ENCODE measurements around the gene CPVL. TPM values are rescaled to one million over a fixed set of nuclear protein-coding genes. Genes with fewer than 3 reads are reported as not detected.

Gene CPVL
- total RNA-seq, 1 donor from 2014 or later, result 22.1 TPM

DNA sequence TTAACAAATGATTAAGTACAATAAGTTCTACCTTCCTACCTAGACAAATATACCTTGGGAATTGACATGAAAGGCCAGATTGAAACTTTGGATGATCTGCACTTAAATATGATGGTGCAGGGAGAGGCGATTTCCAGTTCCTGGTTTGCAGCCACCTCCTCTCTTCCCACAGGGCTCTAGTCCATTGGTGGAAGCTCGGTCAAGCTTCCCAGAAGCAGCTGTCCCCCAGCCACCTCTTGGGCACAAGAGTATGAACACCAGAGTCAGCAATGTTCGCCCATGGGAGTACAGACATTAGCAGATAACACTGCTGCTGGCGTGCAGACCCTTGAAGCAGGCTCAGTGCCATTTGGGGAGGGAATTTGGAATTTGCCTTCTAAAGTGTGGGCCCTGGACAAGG is 1.5 kb upstream of the CPVL start:
- DNase-seq (ENCODE audit: low spot score, unreplicated experiment), result no peak
- Mint-ChIP-seq H3K4me1 (ENCODE audit: low read depth) (peaks cover 20% of the 10 kb centered on the region), H3K27ac (no peak overlapping the region), H3K9me3 (ENCODE audit: low read depth) (peaks cover 3% of the 10 kb centered on the region), H3K36me3 (ENCODE audit: insufficient read depth) (no peaks in the 10 kb centered on the region), H3K4me3 (ENCODE audit: low read depth) (no peak overlapping the region), H3K27me3 (peaks cover 25% of the 10 kb centered on the region)
- TF ChIP-seq, protein P1, sequence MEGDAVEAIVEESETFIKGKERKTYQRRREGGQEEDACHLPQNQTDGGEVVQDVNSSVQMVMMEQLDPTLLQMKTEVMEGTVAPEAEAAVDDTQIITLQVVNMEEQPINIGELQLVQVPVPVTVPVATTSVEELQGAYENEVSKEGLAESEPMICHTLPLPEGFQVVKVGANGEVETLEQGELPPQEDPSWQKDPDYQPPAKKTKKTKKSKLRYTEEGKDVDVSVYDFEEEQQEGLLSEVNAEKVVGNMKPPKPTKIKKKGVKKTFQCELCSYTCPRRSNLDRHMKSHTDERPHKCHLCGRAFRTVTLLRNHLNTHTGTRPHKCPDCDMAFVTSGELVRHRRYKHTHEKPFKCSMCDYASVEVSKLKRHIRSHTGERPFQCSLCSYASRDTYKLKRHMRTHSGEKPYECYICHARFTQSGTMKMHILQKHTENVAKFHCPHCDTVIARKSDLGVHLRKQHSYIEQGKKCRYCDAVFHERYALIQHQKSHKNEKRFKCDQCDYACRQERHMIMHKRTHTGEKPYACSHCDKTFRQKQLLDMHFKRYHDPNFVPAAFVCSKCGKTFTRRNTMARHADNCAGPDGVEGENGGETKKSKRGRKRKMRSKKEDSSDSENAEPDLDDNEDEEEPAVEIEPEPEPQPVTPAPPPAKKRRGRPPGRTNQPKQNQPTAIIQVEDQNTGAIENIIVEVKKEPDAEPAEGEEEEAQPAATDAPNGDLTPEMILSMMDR (IDR thresholded peaks at IDR 0.05; ENCODE audit: unreplicated experiment), result no peak

GRCh38 chr7:29146888-29147609 is 712 bp upstream of the CPVL start:
- DNase-seq (ENCODE audit: low spot score, unreplicated experiment), result no peak

GRCh38 chr7:29145553-29146056 is 732 bp downstream of the CPVL start:
- Mint-ChIP-seq H3K4me1 (ENCODE audit: low read depth) (peaks cover 32% of the 10 kb centered on the region), H3K4me3 (ENCODE audit: low read depth) (peak overlapping the region; percentile 88), H3K27me3 (peaks cover 25% of the 10 kb centered on the region), H3K27ac (peak overlapping the region; percentile 28), H3K9me3 (ENCODE audit: low read depth) (peaks cover 3% of the 10 kb centered on the region), H3K36me3 (ENCODE audit: insufficient read depth) (no peaks in the 10 kb centered on the region)
- DNase-seq (ENCODE audit: low spot score, unreplicated experiment), result no peak
- TF ChIP-seq, protein P1 (IDR thresholded peaks at IDR 0.05; ENCODE audit: unreplicated experiment), result no peak

More at GRCh38 chr7:29146888-29147609, 712 bp upstream of the CPVL start:
- Mint-ChIP-seq H3K4me3 (ENCODE audit: low read depth) (peak overlapping the region; percentile 88), H3K27me3 (peaks cover 25% of the 10 kb centered on the region), H3K9me3 (ENCODE audit: low read depth) (peaks cover 3% of the 10 kb centered on the region), H3K36me3 (ENCODE audit: insufficient read depth) (no peaks in the 10 kb centered on the region), H3K4me1 (ENCODE audit: low read depth) (peaks cover 25% of the 10 kb centered on the region), H3K27ac (peak overlapping the region; percentile 19)
- TF ChIP-seq, protein P1 (IDR thresholded peaks at IDR 0.05; ENCODE audit: unreplicated experiment), result peak; percentile 25

GRCh38 chr7:29143751-29144150 is 2.6 kb downstream of the CPVL start:
- Mint-ChIP-seq H3K27ac (no peak overlapping the region), H3K9me3 (ENCODE audit: low read depth) (peaks cover 3% of the 10 kb centered on the region), H3K4me1 (ENCODE audit: low read depth) (peaks cover 30% of the 10 kb centered on the region), H3K4me3 (ENCODE audit: low read depth) (no peak overlapping the region), H3K36me3 (ENCODE audit: insufficient read depth) (no peaks in the 10 kb centered on the region), H3K27me3 (peaks cover 25% of the 10 kb centered on the region)
- no peak for DNase-seq (ENCODE audit: low spot score, unreplicated experiment)
- TF ChIP-seq, protein P1 (IDR thresholded peaks at IDR 0.05; ENCODE audit: unreplicated experiment), result no peak

GRCh38 chr7:29142021-29142727 is 4.2 kb downstream of the CPVL start:
- no peak for DNase-seq (ENCODE audit: low spot score, unreplicated experiment)
- Mint-ChIP-seq H3K27ac (no peak overlapping the region), H3K9me3 (ENCODE audit: low read depth) (peaks cover 3% of the 10 kb centered on the region), H3K4me3 (ENCODE audit: low read depth) (no peak overlapping the region), H3K36me3 (ENCODE audit: insufficient read depth) (no peaks in the 10 kb centered on the region), H3K27me3 (peaks cover 22% of the 10 kb centered on the region), H3K4me1 (ENCODE audit: low read depth) (peaks cover 30% of the 10 kb centered on the region)
- TF ChIP-seq, protein P1 (IDR thresholded peaks at IDR 0.05; ENCODE audit: unreplicated experiment), result no peak

Data from progenitor cell of endocrine pancreas (in vitro differentiated cells).